ENCODE measurements around the gene FAM210B. TPM values are rescaled to one million over a fixed set of nuclear protein-coding genes. Genes with fewer than 3 reads are reported as not detected.

FAM210B gene
- total and polyA plus RNA-seq, 9 of the 15 experiments (the other 6 are each of a cell fraction or from before 2014, with no cell fraction given), result 12.1 to 87.3 (median 47.6) TPM

GRCh38 chr20:56414842-56415765 is 56.3 kb downstream of the FAM210B start:
- peaks cover 28 to 59% of the 10 kb centered on the region in 2 experiments for H3K4me1 ChIP-seq (replicated peaks in 1 of 2; ENCODE audit: control insufficient read depth in 2 of 2, insufficient read depth in 2 of 2, low read length in 2 of 2)
- peak overlapping the region; percentile 73 to 77; a peak in 3 of 4 replicates for H3K9ac ChIP-seq (ENCODE audit: insufficient read depth in 1 of 2, low read depth in 2 of 2, low read length in 2 of 2)
- H3K27ac ChIP-seq (ENCODE audit: extremely low read depth, low read depth, low read length), result peak overlapping the region; percentile 85
- peak overlapping the region; percentile 99 for H3K4me2 ChIP-seq (ENCODE audit: insufficient read depth, low read length)
- peak overlapping the region; percentile 77 for H3K4me3 ChIP-seq
- H3K9me1 ChIP-seq (ENCODE audit: control insufficient read depth, insufficient read depth, low read length), result no peaks in the 10 kb centered on the region
- peaks cover 43% of the 10 kb centered on the region; the same call in 2 of the 3 replicates for H3K36me3 ChIP-seq (ENCODE audit: control insufficient read depth, insufficient read depth, low read length)
- ChIA-PET CTCF (ENCODE audit: low intra/inter-chr PET ratio) (no interaction called here), POLR2A (interaction anchor here (0.6 to 5.1 kb wide), 9 partner anchors 8 to 1301 kb away, joined by 3 to 72 read pairs (median 3); partner anchors contain the start of genes AURKA and CSTF1)
- H3K79me2 ChIP-seq (ENCODE audit: control insufficient read depth, insufficient read depth, low read length), result peaks cover 82% of the 10 kb centered on the region
- in situ Hi-C loops (cut with MboI) (no loop called here), intact Hi-C loops (cut with micrococcal nuclease) (loop anchor here (5.0 kb wide), 1 partner anchor 52 kb away; the partner anchor contains the start of gene RTF2)
- WGBS (ENCODE audit: insufficient coverage, low coverage, missing lambda C conversion rate), result 5% methylated on average over 12 of the region's 12 CpGs
- ATAC-seq, result peak; percentile 56
- H4K20me1 ChIP-seq (replicated peaks; ENCODE audit: control insufficient read depth, insufficient read depth, low read length), result no peaks in the 10 kb centered on the region; the same call in 1 of the 2 replicates
- no peaks in the 10 kb centered on the region for H3K9me3 ChIP-seq (replicated peaks; ENCODE audit: control insufficient read depth, insufficient read depth, low read depth, low read length)
- DNase-seq (ENCODE audit: extremely low read depth in 1 of 4, low spot score in 3 of 4), result peak; percentile 54 to 91 (median 66)
- BruUV-seq (replicated peaks), result no TSS peak
- FAIRE-seq, result peak; percentile 84
- peak overlapping the region; percentile 50 for H2AFZ ChIP-seq (ENCODE audit: low read depth, low read length)
- no peaks in the 10 kb centered on the region for H3K27me3 ChIP-seq (ENCODE audit: control insufficient read depth in 2 of 2, insufficient read depth in 2 of 2, low read length in 2 of 2)
- TF ChIP-seq PCBP2 (IDR thresholded peaks at IDR 0.05; ENCODE audit: low read depth, low read length, poor library complexity, severe bottlenecking) (no peak), ZNF639 (CRISPR knock-in tag; conservative IDR thresholded peaks at IDR 0.05 in 1 of 2, IDR thresholded peaks at IDR 0.05 in 1 of 2) (no peak), DPF2 (IDR thresholded peaks at IDR 0.05) (peak; percentile 56; the same call in 1 of the 2 replicates), ZC3H4 (CRISPR knock-in tag; IDR thresholded peaks at IDR 0.05; ENCODE audit: borderline replicate concordance) (no peak), ZNF764 (CRISPR knock-in tag; IDR thresholded peaks at IDR 0.05; ENCODE audit: low read depth) (no peak), NRF1 (conservative IDR thresholded peaks at IDR 0.05 in 1 of 2, IDR thresholded peaks at IDR 0.05 in 1 of 2) (peak; percentile 26 to 28; a peak in 2 of 4 replicates), PBX2 (CRISPR knock-in tag; IDR thresholded peaks at IDR 0.05; ENCODE audit: low read depth) (no peak), PBX2 (tag; conservative IDR thresholded peaks at IDR 0.05; ENCODE audit: low read depth) (peak; percentile 70), SMAD2 (IDR thresholded peaks at IDR 0.05; ENCODE audit: low read depth, low read length) (no peak), ZEB2 (IDR thresholded peaks at IDR 0.05) (0 out of 2 replicates have a peak, but pooled peaks have one; percentile 39), EGR1 (conservative IDR thresholded peaks at IDR 0.05) (peak; percentile 100), CEBPB (tag; IDR thresholded peaks at IDR 0.05) (peak; percentile 30; the same call in 1 of the 2 replicates), NFXL1 (CRISPR knock-in tag; IDR thresholded peaks at IDR 0.05) (no peak)
